Measurements from ENCODE around the gene AKAP6.

Gene AKAP6

GRCh38 chr14:32817780-32818179, 488.7 kb downstream of the AKAP6 start:
- Histone ChIP-seq H3K79me2 (no peaks in the 10 kb centered on the region), H3K4me3 (ENCODE audit: low read depth, low read length) (no peak overlapping the region), H3K36me3 (ENCODE audit: control insufficient read depth, insufficient read depth, low read length) (no peaks in the 10 kb centered on the region), H3K4me1 (no peaks in the 10 kb centered on the region), H3K9me3 (ENCODE audit: control insufficient read depth, low read length) (no peaks in the 10 kb centered on the region), H3K4me2 (ENCODE audit: low read length) (no peak overlapping the region), H3K27me3 (ENCODE audit: control insufficient read depth, insufficient read depth, low read length) (no peaks in the 10 kb centered on the region), H3K27ac (no peak overlapping the region), H2AFZ (no peak overlapping the region), H3K9ac (no peak overlapping the region)
- TF ChIP-seq, protein P1, sequence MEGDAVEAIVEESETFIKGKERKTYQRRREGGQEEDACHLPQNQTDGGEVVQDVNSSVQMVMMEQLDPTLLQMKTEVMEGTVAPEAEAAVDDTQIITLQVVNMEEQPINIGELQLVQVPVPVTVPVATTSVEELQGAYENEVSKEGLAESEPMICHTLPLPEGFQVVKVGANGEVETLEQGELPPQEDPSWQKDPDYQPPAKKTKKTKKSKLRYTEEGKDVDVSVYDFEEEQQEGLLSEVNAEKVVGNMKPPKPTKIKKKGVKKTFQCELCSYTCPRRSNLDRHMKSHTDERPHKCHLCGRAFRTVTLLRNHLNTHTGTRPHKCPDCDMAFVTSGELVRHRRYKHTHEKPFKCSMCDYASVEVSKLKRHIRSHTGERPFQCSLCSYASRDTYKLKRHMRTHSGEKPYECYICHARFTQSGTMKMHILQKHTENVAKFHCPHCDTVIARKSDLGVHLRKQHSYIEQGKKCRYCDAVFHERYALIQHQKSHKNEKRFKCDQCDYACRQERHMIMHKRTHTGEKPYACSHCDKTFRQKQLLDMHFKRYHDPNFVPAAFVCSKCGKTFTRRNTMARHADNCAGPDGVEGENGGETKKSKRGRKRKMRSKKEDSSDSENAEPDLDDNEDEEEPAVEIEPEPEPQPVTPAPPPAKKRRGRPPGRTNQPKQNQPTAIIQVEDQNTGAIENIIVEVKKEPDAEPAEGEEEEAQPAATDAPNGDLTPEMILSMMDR (IDR thresholded peaks at IDR 0.05), result no peak

GRCh38 chr14:32818581-32818980, 489.5 kb downstream of the AKAP6 start:
- no peaks in the 10 kb centered on the region for H3K36me3 ChIP-seq (ENCODE audit: control insufficient read depth, insufficient read depth, low read length)
- no peak overlapping the region for H3K9ac ChIP-seq
- H3K27ac ChIP-seq, result no peak overlapping the region
- TF ChIP-seq, protein P1 (IDR thresholded peaks at IDR 0.05), result no peak
- no peaks in the 10 kb centered on the region for H3K4me1 ChIP-seq
- no peaks in the 10 kb centered on the region for H3K9me3 ChIP-seq (ENCODE audit: control insufficient read depth, low read length)
- H2AFZ ChIP-seq, result no peak overlapping the region
- H3K4me2 ChIP-seq (ENCODE audit: low read length), result no peak overlapping the region
- no peaks in the 10 kb centered on the region for H3K79me2 ChIP-seq
- no peaks in the 10 kb centered on the region for H3K27me3 ChIP-seq (ENCODE audit: control insufficient read depth, insufficient read depth, low read length)
- no peak overlapping the region for H3K4me3 ChIP-seq (ENCODE audit: low read depth, low read length)

DNA sequence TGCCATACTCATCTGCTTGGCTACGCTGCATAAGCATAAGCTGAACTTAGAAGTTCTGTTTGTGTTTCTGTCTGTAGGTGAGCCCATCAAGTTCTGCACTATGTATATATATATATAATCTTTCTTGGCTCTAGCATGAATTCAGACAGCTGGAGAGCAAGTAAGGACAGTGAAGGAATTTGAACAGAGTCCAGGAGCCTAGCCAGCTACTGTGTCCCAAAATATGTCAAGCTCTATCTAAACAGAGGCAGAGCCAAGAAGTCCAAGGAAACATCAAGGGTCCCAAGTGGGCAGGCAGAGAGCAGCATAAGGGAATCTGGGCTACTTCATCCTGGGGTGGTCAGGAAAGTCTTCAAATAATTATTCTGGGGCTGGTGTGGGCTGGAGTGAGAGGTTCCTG, 491.1 kb downstream of the AKAP6 start:
- no peak overlapping the region for H2AFZ ChIP-seq
- no peak overlapping the region for H3K4me2 ChIP-seq (ENCODE audit: low read length)
- TF ChIP-seq, protein P1 (IDR thresholded peaks at IDR 0.05), result no peak
- no peak overlapping the region for H3K4me3 ChIP-seq (ENCODE audit: low read depth, low read length)
- no peak overlapping the region for H3K9ac ChIP-seq
- H3K4me1 ChIP-seq, result no peaks in the 10 kb centered on the region
- no peak overlapping the region for H3K27ac ChIP-seq
- H3K79me2 ChIP-seq, result no peaks in the 10 kb centered on the region
- no peaks in the 10 kb centered on the region for H3K36me3 ChIP-seq (ENCODE audit: control insufficient read depth, insufficient read depth, low read length)
- H3K27me3 ChIP-seq (ENCODE audit: control insufficient read depth, insufficient read depth, low read length), result no peaks in the 10 kb centered on the region
- no peaks in the 10 kb centered on the region for H3K9me3 ChIP-seq (ENCODE audit: control insufficient read depth, low read length)

DNA sequence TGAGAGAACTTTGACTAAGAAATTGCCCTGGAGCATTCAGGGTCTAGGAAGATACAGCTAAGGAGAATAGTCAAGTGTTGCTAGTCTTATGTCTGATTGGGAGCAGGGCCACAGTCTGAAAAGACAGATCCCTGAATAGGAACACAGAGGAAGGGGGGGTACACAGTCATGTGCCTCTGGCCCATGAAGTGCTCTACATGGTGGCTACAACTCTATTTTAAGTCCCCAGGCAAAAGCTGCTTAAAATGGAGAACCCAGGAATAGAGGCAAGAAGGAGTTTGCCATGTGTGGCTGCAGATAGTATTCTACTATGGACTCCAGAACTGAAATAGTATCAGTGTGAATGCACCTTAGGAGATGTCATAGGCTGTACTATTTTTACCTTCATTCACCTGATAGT, 491.6 kb downstream of the AKAP6 start:
- no peaks in the 10 kb centered on the region for H3K79me2 ChIP-seq

More for the DNA sequence above, 491.6 kb downstream of the AKAP6 start:
- TF ChIP-seq, protein P1 (IDR thresholded peaks at IDR 0.05), result no peak
- H3K36me3 ChIP-seq (ENCODE audit: control insufficient read depth, insufficient read depth, low read length), result no peaks in the 10 kb centered on the region
- no peak overlapping the region for H3K9ac ChIP-seq
- H3K4me2 ChIP-seq (ENCODE audit: low read length), result no peak overlapping the region
- H3K27ac ChIP-seq, result no peak overlapping the region
- H3K4me1 ChIP-seq, result no peaks in the 10 kb centered on the region
- H3K27me3 ChIP-seq (ENCODE audit: control insufficient read depth, insufficient read depth, low read length), result no peaks in the 10 kb centered on the region
- H2AFZ ChIP-seq, result no peak overlapping the region
- no peak overlapping the region for H3K4me3 ChIP-seq (ENCODE audit: low read depth, low read length)
- H3K9me3 ChIP-seq (ENCODE audit: control insufficient read depth, low read length), result no peaks in the 10 kb centered on the region

All from parathyroid adenoma (tissue), 2 donors.